Brain microvascular endothelial cell (primary cell): ENCODE measurements around the gene CNTNAP2.

ENCODE experiments used
- DNase-seq: peaks from one replicate; pipeline ENCODE4 v3.0.0-alpha.2; 2020
- H3K27ac ChIP-seq: fragments of 250-450 bp; sonication (Bioruptor Pico); 2 replicates; pipeline ENCODE4 v1.5.1; 2020; ENCODE audit warnings: mild to moderate bottlenecking, moderate library complexity
- H3K27me3 ChIP-seq: fragments of 250-450 bp; sonication (Bioruptor Pico); replicated peaks from 2 replicates; pipeline ENCODE4 v1.5.1; 2020; ENCODE audit warnings: mild to moderate bottlenecking
- H3K36me3 ChIP-seq: fragments of 250-450 bp; sonication (Bioruptor Pico); replicated peaks from 2 replicates; pipeline ENCODE4 v1.5.1; 2020; ENCODE audit warnings: mild to moderate bottlenecking
- H3K4me3 ChIP-seq: 2 replicates; pipeline ENCODE4 v1.5.1; 2011; ENCODE audit warnings: low read depth, mild to moderate bottlenecking, control low read depth, low read length, moderate library complexity
- in situ Hi-C: cut with HindIII; loops from 2 replicates; pipeline ENCODE4 v1.10.0; 2017; ENCODE audit warnings: low sequenced_read_pairs, low pct_ligation_motif_present
- TF ChIP-seq, protein P1 (sequence below): IDR thresholded peaks from 2 replicates; pipeline ENCODE4 v1.5.1; 2011; ENCODE audit warnings: low read depth, mild to moderate bottlenecking, moderate library complexity, low read length, control low read depth, inconsistent platforms; ENCODE audit errors: missing control alignments

CNTNAP2 gene

DNA sequence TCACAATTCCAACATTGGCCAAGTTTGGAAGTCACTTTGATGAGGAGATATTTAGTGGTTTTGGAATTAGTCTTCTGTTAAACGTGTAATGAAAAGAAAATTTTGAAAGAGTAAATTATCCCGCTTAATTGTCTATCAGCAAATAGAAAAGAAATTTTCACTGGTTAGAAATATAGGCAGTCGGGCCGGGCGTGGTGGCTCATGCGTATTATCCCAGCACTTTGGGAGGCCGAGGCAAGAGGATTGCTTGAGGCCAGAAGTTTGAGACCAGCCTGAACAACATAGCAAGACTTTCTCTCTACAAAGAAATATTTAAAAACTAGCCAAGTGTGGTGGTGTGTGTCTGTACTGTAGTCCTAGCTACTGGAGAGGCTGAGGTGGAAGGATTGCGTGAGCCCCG, 13.4 kb downstream of the CNTNAP2 start:
- no peak overlapping the region for H3K4me3 ChIP-seq
- TF ChIP-seq, protein P1, sequence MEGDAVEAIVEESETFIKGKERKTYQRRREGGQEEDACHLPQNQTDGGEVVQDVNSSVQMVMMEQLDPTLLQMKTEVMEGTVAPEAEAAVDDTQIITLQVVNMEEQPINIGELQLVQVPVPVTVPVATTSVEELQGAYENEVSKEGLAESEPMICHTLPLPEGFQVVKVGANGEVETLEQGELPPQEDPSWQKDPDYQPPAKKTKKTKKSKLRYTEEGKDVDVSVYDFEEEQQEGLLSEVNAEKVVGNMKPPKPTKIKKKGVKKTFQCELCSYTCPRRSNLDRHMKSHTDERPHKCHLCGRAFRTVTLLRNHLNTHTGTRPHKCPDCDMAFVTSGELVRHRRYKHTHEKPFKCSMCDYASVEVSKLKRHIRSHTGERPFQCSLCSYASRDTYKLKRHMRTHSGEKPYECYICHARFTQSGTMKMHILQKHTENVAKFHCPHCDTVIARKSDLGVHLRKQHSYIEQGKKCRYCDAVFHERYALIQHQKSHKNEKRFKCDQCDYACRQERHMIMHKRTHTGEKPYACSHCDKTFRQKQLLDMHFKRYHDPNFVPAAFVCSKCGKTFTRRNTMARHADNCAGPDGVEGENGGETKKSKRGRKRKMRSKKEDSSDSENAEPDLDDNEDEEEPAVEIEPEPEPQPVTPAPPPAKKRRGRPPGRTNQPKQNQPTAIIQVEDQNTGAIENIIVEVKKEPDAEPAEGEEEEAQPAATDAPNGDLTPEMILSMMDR: no peak
- H3K36me3 ChIP-seq: no peaks in the 10 kb centered on the region
- in situ Hi-C loops: no loop called here
- no peak for DNase-seq
- no peak overlapping the region for H3K27ac ChIP-seq
- no peaks in the 10 kb centered on the region for H3K27me3 ChIP-seq

DNA sequence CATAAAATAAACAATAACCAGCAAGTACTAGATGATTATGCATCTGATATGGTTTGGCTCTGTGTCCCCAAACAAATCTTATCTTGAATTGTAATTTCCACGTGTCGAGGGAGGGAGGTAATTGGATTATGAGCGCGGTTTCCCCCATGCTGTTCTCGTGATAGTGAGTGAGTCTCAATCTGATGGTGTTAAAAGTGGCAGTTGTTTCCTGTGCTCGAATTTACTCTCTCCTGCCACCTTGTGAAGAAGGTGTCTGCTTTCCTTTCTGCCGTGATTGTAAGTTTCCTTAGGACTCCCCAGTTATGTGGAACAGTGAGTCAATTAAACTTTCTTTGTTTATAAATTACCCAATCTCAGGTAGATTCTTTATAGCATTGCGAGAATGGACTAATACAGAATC, 15.1 kb downstream of the CNTNAP2 start:
- no peak for DNase-seq
- in situ Hi-C loops: no loop called here

DNA sequence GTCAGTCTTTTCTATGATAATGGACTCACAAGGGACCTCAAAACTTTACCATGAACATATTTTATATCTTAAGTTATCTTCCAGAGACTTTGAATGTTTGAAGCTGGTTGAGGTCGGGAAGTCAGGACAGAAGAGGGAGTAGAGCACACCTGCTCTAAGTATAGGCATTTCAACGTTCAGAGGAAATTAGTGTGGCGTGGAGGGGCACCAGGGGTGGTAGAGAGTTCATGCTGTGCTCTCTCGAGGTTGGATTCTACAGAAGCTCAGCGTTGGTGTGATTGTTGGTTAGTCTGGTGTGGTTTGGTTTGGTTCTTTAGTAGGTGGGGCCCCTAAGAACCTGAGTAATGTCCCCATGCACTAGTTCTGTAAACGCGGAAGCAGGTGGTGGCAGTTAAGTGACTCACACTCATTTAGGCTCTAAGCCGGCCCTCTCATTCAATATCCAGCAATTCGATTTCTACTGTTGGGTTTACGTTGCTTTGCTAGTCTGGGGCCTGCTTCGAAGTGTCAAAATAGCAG, 19.8 kb downstream of the CNTNAP2 start:
- no peak for DNase-seq
- TF ChIP-seq, protein P1: no peak
- in situ Hi-C loops: no loop called here

More for the DNA sequence above, 15.1 kb downstream of the CNTNAP2 start:
- Histone ChIP-seq H3K36me3 (no peaks in the 10 kb centered on the region), H3K27ac (no peak overlapping the region), H3K4me3 (no peak overlapping the region), H3K27me3 (no peaks in the 10 kb centered on the region)
- TF ChIP-seq, protein P1: no peak

DNA sequence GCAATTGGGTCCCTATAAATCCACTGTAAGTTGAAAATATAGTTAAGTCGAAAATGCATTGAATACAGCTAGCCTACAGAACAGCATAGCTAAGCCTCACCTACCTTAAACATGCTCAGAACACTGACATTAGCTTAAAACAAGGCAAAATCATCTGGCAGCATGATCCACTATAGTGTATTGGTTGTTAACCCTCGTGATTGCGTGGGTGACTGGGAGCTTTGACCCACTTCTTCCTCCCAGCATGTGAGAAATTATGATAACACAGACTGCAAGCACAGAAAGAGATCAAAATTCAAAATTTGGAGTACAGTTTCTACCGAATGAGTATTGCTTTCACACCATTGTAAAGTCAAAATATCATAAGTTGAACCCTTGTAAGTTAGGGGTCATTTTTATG, 22.3 kb downstream of the CNTNAP2 start:
- in situ Hi-C loops: no loop called here
- DNase-seq: no peak
- TF ChIP-seq, protein P1: no peak
- no peaks in the 10 kb centered on the region for H3K27me3 ChIP-seq
- H3K4me3 ChIP-seq: no peak overlapping the region
- H3K27ac ChIP-seq: no peak overlapping the region
- H3K36me3 ChIP-seq: no peaks in the 10 kb centered on the region

More for the DNA sequence above, 19.8 kb downstream of the CNTNAP2 start:
- Histone ChIP-seq H3K4me3 (no peak overlapping the region), H3K27me3 (no peaks in the 10 kb centered on the region), H3K36me3 (no peaks in the 10 kb centered on the region), H3K27ac (no peak overlapping the region)

DNA sequence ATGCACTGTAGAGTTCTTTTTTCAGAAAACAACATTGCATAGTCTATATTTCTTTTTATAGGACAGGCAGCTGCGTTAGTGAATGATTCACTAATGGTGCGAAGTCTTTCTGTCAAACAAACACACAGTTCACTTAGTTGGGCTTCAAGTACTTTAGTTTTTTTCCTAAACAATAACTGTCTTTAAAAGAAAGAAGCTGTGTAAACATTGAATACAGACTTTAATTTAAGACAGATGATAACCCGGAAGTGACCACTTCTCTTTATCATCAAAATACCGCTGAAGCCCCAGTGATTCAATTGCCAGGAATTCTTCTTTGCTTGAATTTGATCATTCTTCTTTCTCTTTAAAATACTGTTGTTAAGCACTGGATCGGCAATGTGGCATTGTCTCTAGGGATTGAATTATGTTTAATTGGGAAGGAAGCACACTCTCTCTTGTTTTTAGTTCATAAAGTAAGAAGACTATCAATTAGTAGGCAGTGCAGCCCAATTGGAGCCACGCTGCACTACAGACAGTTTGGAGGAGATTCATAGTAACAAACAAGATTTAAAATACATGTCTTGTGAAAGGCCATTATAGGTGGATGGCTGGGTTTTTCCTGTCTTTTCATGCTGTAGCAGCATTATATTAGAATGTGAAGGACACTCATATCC, 30.4 kb downstream of the CNTNAP2 start:
- H3K27ac ChIP-seq: peak overlapping the region; percentile 87
- no peaks in the 10 kb centered on the region for H3K36me3 ChIP-seq
- TF ChIP-seq, protein P1: no peak
- no peak overlapping the region for H3K4me3 ChIP-seq
- in situ Hi-C loops: no loop called here
- DNase-seq: peak; percentile 80
- no peaks in the 10 kb centered on the region for H3K27me3 ChIP-seq

DNA sequence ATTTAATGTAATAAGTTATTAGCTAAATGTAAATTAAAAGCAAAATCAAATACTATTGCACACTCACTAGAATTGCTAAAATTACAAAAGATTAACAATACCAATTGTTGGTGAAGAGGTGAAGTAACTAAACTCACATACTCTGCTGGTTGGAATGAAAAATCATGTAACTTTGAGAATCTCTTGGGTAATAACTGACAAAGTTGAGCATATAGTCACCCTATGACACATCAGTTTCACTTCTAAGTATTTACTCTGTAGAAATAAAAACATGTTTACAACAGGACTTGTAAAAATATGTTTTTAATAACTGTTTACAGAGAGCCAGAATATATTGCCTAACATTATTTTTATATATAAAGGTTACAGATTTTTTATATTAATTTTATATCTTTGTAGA, 33.6 kb downstream of the CNTNAP2 start:
- TF ChIP-seq, protein P1: no peak
- no peak overlapping the region for H3K27ac ChIP-seq
- H3K27me3 ChIP-seq: no peaks in the 10 kb centered on the region
- no peaks in the 10 kb centered on the region for H3K36me3 ChIP-seq
- in situ Hi-C loops: no loop called here
- no peak overlapping the region for H3K4me3 ChIP-seq
- no peak for DNase-seq
